ENCODE measurements around the gene PMP22.

The PMP22 gene

DNA sequence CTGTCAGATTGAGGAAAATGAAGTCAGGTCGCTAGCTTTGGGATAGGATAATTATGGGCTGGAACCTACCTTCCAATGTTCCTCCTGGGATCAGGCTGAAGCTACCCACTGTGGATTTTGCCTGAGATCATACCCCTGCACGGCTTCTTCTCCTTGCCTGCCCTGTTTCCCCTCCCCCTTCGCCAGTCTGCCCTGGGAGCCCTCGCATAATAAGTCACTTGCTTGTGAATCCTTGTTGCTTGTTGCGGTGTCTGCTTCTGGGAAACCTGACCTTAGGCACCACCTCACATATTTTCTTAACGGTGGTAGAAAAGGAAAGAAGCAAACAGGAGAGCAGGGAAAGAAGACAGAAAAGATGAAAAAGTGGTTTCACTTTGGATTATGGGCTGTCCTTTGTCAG is 13.3 kb upstream of the PMP22 start:
- no peak overlapping the region for H3K4me3 ChIP-seq (ENCODE audit: low read depth, low read length)

DNA sequence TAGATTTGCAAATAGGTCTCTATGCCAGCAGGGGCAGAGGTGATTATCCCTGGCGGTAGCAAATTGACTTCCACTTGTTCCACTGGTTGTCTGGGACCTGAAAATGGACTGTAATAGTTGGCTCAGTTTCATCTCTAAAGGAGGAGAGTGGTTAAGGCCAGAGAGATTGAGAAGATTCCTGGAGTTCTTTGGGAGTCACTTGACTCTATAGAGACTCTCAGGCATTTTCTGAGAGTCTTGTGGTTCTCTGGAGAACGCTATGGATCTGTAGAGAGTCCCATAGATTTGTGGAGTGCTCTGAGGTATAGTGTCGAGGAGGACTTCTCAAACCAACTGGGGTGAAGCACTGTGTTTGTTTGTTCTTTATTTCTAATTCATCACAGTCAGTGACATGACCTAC is 8.9 kb upstream of the PMP22 start:
- no peak overlapping the region for H3K4me3 ChIP-seq (ENCODE audit: low read depth, low read length)

DNA sequence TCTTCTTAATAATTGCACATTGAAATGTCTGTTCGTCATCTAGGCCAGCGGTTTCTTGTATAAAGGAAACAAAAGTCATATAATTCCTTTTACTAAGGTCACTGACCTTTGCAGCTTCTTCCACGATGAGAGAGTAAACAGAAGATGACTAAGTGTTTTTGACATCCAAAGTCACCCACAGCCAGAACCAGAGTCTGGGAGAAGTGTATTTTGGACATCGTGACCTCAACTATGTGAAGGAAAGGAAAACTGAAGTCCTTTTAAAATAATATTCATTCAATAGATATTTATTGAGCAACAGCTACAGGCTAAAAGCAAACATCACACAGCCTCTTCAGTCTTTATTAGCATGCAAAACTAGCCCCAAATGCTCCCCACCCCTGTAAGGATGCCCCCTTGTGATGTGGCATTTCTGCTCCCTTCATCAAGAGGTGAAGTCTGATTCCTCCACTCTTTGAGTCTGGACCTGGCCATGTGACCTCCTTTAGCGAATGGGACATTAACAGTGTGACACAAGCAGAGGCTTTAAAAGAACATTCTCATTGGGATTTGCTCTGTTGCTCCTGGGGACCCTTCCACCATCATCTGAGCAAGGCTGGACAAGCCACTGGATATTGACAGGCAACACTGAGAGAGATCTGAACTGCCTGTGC is 8.1 kb upstream of the PMP22 start:
- H3K4me3 ChIP-seq (ENCODE audit: low read depth, low read length) = no peak overlapping the region

GRCh38 chr17:15271741-15272140 is 6.6 kb upstream of the PMP22 start:
- H3K4me3 ChIP-seq (ENCODE audit: low read depth, low read length) = no peak overlapping the region

DNA sequence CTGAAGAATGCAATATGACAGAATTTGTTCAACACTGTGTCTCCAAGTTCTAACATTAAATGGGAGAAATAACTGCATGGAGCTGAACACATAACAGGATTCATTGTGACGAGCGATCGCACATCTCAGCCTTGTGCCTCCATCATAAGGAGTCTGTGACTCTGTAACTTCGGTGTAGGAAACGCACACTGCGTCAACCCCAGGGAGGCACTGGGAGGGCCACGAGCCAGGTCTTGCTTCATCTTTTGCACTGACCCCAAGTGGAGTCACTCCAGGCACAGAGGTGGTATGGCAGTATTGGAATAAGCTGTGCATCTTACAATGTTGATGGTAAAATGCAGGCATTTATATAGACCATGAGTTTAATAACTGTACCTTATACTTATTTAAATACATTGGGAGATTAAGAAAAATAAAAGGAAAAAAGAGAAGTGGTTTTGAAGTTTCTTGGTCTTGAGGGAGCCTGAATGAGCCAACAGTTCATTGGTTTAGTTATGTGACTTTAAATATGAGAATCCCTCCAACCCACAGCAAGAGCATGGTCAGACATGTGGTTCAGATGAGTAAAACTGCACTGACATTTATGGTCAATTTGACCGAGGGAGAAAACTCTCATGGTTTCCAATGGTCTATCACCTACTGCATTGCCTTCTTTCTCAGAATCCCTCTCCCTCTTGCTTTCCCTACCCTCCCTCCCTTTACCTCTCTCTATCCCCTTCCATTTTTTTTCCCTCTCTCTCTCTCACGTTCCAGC is 5.7 kb upstream of the PMP22 start:
- H3K4me3 ChIP-seq (ENCODE audit: low read depth, low read length) = no peak overlapping the region

DNA sequence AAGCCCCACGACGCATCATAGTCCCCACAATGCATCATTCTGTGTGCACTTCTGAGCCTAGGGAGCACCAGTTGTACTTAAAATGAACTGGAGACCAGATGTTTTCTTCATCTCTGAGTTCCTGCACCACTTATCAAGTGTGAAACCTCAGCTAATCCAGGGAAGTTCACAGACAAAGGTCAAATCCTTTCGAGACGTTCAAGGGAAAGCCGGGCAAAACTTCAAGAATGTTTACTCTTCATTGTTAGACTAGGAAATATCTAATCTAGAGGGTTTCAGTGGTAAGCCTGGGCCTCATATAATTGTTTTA is 4.6 kb upstream of the PMP22 start:
- no peak overlapping the region for H3K4me3 ChIP-seq (ENCODE audit: low read depth, low read length)

DNA sequence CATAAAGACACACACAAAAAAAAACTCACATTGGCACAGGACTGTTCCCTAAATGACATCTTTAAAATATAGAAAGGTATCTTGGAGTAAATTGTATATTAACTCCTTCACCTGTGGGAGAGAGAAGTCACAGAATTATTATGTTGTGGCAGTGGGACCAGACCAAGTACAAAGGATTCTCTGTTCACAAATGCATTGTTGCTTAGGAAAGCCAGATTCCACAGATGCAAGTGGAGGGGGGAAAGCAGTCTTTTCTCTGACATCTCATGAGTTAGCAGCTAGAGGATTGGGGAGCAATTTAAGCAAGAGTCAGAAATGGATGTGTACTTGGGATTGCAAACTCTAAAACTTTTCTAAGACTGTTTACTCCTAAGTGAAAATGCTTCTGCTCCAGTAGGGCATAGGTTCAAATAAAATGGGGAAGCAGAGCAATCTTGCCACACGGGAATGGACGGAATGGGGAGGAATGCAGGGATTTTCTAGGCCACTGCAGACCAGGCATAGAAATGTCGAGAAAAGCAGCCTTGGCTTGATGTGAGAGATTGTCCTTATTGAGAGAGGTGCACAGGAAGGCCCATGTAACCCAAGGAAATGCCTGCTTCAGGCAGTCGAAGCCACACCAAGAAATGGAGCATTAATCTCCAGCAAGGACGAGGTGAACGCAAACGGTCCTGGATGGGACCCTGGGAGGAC is 4.1 kb upstream of the PMP22 start:
- H3K4me3 ChIP-seq (ENCODE audit: low read depth, low read length) = no peak overlapping the region

GRCh38 chr17:15268461-15268860 is 3.3 kb upstream of the PMP22 start:
- H3K4me3 ChIP-seq (ENCODE audit: low read depth, low read length) = no peak overlapping the region

GRCh38 chr17:15267996-15268395 is 2.9 kb upstream of the PMP22 start:
- H3K4me3 ChIP-seq (ENCODE audit: low read depth, low read length) = no peak overlapping the region

GRCh38 chr17:15266325-15267125 is 1.4 kb upstream of the PMP22 start:
- H3K4me3 ChIP-seq (ENCODE audit: low read depth, low read length) = no peak overlapping the region

- H3K4me3 ChIP-seq (ENCODE audit: low read depth, low read length) = no peak overlapping the region
Measured at GRCh38 chr17:15264542-15264941, 584 bp downstream of the PMP22 start.

- no peak overlapping the region for H3K4me3 ChIP-seq (ENCODE audit: low read depth, low read length)
Measured at GRCh38 chr17:15263680-15264079, 1.4 kb downstream of the PMP22 start.

DNA sequence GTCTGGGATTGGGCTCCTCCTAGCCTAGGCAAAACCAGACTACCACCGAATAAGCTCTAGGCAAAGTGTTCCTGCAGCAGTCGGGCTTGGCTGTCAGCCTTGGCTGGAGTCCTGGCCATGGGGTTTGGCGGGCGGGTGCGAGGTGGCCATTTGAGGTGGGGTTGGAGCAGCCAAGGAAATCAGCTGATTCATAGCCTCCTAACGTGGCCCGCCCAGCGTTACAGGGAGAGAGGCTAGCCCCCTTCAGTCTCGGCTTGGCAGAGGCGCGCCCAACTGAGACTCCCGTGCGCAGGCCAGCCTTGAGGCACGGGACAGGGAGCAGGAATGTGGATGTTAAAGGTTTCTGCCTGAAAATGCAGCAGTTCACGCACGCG is 1.9 kb downstream of the PMP22 start:
- H3K4me3 ChIP-seq (ENCODE audit: low read depth, low read length) = peak overlapping the region; percentile 13

DNA sequence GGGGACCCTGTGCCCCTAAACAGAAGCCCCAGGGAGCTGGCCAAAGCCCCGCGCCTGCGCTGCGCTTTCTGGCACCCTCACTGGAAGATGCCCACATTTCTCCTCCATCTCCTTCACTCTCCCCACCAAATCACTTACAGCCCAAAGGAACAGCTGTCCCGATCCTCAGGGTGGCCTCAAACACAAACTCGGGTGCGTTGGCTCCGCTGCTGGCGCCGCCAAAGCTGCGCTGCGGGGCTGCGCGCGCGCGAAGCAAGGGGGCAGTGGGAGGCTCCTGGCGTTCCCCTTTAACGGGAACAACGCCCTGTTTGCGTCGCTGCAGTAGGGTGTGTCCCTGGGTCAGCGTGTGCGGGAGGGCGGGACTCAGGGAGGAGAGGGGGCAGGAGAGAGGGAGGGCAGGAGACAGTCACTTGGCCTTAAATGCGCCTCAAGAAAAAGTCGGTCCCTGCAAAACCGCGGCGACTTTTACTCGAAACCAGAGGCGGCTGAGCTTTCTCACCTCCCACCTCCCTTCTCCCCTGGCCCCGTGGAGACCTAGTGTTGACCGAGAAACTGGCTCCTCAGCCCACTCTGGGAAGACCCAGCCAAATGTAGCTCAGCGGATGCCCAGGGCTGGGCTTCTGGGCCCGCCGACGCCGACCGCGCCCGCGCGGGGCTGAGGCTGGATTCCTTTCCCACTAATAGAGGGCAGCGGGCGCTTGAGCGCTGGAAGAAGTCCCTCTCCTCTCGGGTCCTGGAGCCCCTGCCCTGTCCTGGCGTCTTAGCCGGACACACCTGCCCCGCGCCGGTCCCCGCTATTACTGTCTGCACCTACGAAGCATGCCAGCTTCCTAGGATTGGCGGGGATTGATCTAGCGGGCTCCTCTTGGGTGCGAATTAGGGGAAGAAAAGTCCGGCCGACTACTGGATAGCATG is 2.6 kb downstream of the PMP22 start:
- peak overlapping the region; percentile 22 for H3K4me3 ChIP-seq (ENCODE audit: low read depth, low read length)

- H3K4me3 ChIP-seq (ENCODE audit: low read depth, low read length) = no peak overlapping the region
Measured at GRCh38 chr17:15261802-15262290, 3.3 kb downstream of the PMP22 start.

GRCh38 chr17:15261258-15261801 is 3.8 kb downstream of the PMP22 start:
- H3K4me3 ChIP-seq (ENCODE audit: low read depth, low read length) = peak overlapping the region; percentile 9

- peak overlapping the region; percentile 57 for H3K4me3 ChIP-seq (ENCODE audit: low read depth, low read length)
Measured at GRCh38 chr17:15260376-15261257, 4.5 kb downstream of the PMP22 start.

- no peak overlapping the region for H3K4me3 ChIP-seq (ENCODE audit: low read depth, low read length)
Measured at GRCh38 chr17:15257796-15258512, 7.2 kb downstream of the PMP22 start.

Data from iPS-11a (cell line).